ENCODE results near the gene TNFSF15.

DNA sequence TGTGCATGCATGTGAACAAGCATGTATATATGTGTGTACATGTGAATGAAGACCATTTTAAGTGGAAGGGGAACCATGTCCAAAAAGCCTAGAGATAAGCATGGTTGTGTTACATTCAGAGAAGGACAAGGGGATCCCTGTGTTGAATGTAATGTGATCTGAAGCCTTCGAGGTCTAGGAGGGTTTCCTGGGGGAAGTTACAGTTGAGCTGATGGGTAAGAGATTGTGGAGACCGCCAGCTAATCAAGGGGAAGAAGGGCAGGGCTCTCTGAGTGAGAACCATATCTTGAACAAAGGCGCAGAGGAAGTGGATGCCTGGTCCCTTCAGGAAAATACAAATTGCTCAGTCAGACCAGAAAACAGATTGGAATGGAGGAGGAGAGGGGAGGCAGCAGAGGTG is 45.5 kb upstream of the TNFSF15 start:
- TF ChIP-seq, protein P1, sequence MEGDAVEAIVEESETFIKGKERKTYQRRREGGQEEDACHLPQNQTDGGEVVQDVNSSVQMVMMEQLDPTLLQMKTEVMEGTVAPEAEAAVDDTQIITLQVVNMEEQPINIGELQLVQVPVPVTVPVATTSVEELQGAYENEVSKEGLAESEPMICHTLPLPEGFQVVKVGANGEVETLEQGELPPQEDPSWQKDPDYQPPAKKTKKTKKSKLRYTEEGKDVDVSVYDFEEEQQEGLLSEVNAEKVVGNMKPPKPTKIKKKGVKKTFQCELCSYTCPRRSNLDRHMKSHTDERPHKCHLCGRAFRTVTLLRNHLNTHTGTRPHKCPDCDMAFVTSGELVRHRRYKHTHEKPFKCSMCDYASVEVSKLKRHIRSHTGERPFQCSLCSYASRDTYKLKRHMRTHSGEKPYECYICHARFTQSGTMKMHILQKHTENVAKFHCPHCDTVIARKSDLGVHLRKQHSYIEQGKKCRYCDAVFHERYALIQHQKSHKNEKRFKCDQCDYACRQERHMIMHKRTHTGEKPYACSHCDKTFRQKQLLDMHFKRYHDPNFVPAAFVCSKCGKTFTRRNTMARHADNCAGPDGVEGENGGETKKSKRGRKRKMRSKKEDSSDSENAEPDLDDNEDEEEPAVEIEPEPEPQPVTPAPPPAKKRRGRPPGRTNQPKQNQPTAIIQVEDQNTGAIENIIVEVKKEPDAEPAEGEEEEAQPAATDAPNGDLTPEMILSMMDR (tag by site-specific recombination; IDR thresholded peaks at IDR 0.05), result no peak
- TF ChIP-seq MYNN (tag by site-specific recombination; IDR thresholded peaks at IDR 0.05; ENCODE audit: borderline replicate concordance) (no peak), GLI4 (tag by site-specific recombination; IDR thresholded peaks at IDR 0.05) (no peak), ZNF239 (tag by site-specific recombination; IDR thresholded peaks at IDR 0.05) (no peak), BCL11A (tag by site-specific recombination; IDR thresholded peaks at IDR 0.05; ENCODE audit: low read depth) (no peak), ZNF747 (tag by site-specific recombination; IDR thresholded peaks at IDR 0.05) (no peak), ZBTB48 (tag by site-specific recombination; IDR thresholded peaks at IDR 0.05) (no peak), PRDM1 (tag by site-specific recombination; IDR thresholded peaks at IDR 0.05) (no peak), OVOL3 (tag by site-specific recombination; IDR thresholded peaks at IDR 0.05) (no peak), ZNF324 (tag by site-specific recombination; IDR thresholded peaks at IDR 0.05) (no peak)
- TF ChIP-seq, protein P2, sequence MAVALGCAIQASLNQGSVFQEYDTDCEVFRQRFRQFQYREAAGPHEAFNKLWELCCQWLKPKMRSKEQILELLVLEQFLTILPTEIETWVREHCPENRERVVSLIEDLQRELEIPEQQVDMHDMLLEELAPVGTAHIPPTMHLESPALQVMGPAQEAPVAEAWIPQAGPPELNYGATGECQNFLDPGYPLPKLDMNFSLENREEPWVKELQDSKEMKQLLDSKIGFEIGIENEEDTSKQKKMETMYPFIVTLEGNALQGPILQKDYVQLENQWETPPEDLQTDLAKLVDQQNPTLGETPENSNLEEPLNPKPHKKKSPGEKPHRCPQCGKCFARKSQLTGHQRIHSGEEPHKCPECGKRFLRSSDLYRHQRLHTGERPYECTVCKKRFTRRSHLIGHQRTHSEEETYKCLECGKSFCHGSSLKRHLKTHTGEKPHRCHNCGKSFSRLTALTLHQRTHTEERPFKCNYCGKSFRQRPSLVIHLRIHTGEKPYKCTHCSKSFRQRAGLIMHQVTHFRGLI (tag by site-specific recombination; IDR thresholded peaks at IDR 0.05), result no peak
- TF ChIP-seq, protein P3, sequence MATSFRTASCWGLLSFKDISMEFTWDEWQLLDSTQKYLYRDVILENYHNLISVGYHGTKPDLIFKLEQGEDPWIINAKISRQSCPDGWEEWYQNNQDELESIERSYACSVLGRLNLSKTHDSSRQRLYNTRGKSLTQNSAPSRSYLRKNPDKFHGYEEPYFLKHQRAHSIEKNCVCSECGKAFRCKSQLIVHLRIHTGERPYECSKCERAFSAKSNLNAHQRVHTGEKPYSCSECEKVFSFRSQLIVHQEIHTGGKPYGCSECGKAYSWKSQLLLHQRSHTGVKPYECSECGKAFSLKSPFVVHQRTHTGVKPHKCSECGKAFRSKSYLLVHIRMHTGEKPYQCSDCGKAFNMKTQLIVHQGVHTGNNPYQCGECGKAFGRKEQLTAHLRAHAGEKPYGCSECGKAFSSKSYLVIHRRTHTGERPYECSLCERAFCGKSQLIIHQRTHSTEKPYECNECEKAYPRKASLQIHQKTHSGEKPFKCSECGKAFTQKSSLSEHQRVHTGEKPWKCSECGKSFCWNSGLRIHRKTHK (tag by site-specific recombination; IDR thresholded peaks at IDR 0.05), result no peak
- TF ChIP-seq, protein P4, sequence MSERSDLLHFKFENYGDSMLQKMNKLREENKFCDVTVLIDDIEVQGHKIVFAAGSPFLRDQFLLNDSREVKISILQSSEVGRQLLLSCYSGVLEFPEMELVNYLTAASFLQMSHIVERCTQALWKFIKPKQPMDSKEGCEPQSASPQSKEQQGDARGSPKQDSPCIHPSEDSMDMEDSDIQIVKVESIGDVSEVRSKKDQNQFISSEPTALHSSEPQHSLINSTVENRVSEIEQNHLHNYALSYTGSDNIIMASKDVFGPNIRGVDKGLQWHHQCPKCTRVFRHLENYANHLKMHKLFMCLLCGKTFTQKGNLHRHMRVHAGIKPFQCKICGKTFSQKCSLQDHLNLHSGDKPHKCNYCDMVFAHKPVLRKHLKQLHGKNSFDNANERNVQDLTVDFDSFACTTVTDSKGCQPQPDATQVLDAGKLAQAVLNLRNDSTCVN (tag by site-specific recombination; optimal IDR thresholded peaks at IDR 0.05), result no peak
